ENCODE measurements around the gene EXOG. TPM values are rescaled to one million over a fixed set of nuclear protein-coding genes. Genes with fewer than 3 reads are reported as not detected.

Gene EXOG
- total and polyA plus RNA-seq, 2 donors (not counting 1 experiment from before 2014, with no cell fraction given): 8.8 to 36.8 TPM

DNA sequence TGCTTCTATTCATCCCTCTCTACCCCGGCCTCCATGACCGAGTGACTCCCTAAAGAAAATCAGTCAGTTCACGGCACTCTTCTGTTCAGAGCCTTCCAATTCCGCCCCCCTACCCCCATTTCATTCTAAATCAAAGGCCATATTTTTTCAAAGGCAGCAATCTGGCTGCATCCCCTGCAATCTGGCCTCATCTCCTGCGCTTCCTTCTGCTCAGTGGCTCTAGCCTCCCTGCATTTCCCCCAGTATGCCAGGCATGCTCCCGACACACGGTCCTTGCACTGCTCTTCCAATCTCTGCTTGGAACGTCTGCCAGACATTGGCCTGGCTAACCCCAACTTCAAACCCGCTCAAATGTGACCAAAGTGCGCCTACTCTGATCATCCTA is 67.7 kb downstream of the EXOG start:
- Histone ChIP-seq H3K4me2 (replicated peaks; ENCODE audit: low read depth, low read length, poor library complexity, severe bottlenecking) (no peak overlapping the region), H3K9me3 (ENCODE audit: control extremely low read depth in 1 of 3, control insufficient read depth in 2 of 3, insufficient read depth in 1 of 3, low read length in 2 of 3) (no peaks in the 10 kb centered on the region), H3K27ac (ENCODE audit: low read length in 2 of 2) (no peak overlapping the region), H3K27me3 (replicated peaks in 1 of 4; ENCODE audit: control extremely low read depth in 1 of 4, control insufficient read depth in 3 of 4, insufficient read depth in 4 of 4, low read length in 3 of 4) (no peaks in the 10 kb centered on the region), H3K36me3 (replicated peaks in 1 of 2; ENCODE audit: control extremely low read depth in 1 of 2, control insufficient read depth in 1 of 2, extremely low read depth in 1 of 2, insufficient read depth in 2 of 2, low read length in 1 of 2) (no peaks in the 10 kb centered on the region), H3K4me3 (ENCODE audit: control extremely low read depth in 1 of 5, extremely low read depth in 1 of 5, insufficient read depth in 1 of 5, low read depth in 2 of 5, low read length in 4 of 5) (no peak overlapping the region), H4K20me1 (ENCODE audit: control insufficient read depth, insufficient read depth, low read length, poor library complexity, severe bottlenecking) (no peaks in the 10 kb centered on the region), H3K9ac (ENCODE audit: low read length) (no peak overlapping the region), H3K79me2 (ENCODE audit: control insufficient read depth, insufficient read depth, low read length) (no peaks in the 10 kb centered on the region), H3K4me1 (ENCODE audit: control insufficient read depth in 2 of 2, insufficient read depth in 2 of 2, low read length in 2 of 2) (no peaks in the 10 kb centered on the region), H2AFZ (ENCODE audit: insufficient read depth, low read depth, low read length, poor library complexity, severe bottlenecking) (no peak overlapping the region)
- no peak for ATAC-seq (ENCODE audit: low read depth)
- H3K9me3 Mint-ChIP-seq (ENCODE audit: insufficient read depth): no peaks in the 10 kb centered on the region
- DNase-seq: no peak
- H3K27ac Mint-ChIP-seq: no peak overlapping the region
- WGBS (ENCODE audit: insufficient coverage): 91% methylated on average over 10 of the region's 10 CpGs
- ChIA-PET CTCF (no interaction called here), POLR2A (no interaction called here)
- H3K27me3 Mint-ChIP-seq: peaks cover 4% of the 10 kb centered on the region
- H3K4me1 Mint-ChIP-seq: no peaks in the 10 kb centered on the region
- no peak overlapping the region for H3K4me3 Mint-ChIP-seq
- intact Hi-C loops (cut with micrococcal nuclease): no loop called here
- TF ChIP-seq, protein P1, sequence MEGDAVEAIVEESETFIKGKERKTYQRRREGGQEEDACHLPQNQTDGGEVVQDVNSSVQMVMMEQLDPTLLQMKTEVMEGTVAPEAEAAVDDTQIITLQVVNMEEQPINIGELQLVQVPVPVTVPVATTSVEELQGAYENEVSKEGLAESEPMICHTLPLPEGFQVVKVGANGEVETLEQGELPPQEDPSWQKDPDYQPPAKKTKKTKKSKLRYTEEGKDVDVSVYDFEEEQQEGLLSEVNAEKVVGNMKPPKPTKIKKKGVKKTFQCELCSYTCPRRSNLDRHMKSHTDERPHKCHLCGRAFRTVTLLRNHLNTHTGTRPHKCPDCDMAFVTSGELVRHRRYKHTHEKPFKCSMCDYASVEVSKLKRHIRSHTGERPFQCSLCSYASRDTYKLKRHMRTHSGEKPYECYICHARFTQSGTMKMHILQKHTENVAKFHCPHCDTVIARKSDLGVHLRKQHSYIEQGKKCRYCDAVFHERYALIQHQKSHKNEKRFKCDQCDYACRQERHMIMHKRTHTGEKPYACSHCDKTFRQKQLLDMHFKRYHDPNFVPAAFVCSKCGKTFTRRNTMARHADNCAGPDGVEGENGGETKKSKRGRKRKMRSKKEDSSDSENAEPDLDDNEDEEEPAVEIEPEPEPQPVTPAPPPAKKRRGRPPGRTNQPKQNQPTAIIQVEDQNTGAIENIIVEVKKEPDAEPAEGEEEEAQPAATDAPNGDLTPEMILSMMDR (IDR thresholded peaks at IDR 0.05): no peak
- TF ChIP-seq EZH2 (IDR thresholded peaks at IDR 0.05; ENCODE audit: borderline replicate concordance, insufficient read depth, low read depth, low read length, poor library complexity, severe bottlenecking): no peak

DNA sequence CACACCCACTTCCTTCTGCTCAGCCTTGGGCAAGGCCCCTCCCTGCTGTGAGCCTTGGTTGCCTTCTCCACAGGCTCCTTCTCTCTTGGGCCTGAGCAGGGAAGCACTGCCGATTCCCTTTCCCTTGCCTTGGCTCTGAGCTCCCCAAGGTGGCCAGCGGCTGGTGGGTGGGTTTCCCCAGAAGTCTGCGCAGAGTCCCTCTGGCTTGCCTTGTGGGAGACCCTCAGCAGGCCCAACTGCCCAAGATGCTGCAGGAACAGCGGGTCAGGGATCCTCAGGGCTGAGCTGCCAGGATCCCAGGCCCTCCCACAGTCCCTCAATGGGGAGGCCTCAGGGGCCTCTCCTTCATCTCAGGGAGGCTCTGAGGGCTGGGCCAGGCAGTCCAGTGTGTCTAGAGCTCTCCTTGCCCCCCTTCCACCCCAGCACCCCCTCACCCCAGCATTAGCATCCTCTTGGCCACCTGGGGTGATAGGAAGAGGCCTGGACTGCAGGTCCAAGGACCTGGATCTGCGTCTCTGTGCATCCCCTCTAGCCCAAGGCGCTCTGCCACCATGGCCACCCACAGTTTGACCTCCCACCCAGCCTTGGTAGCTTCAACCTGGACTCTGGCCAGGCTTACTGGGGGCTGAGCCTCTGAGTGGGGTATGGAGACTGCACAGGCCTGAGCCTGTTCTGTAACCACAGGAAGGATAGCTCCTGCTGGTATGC is 68.6 kb downstream of the EXOG start:
- Mint-ChIP-seq H3K4me1 (no peaks in the 10 kb centered on the region), H3K27me3 (peaks cover 4% of the 10 kb centered on the region), H3K27ac (no peak overlapping the region), H3K9me3 (ENCODE audit: insufficient read depth) (no peaks in the 10 kb centered on the region), H3K4me3 (no peak overlapping the region)
- Histone ChIP-seq H3K9me3 (ENCODE audit: control extremely low read depth in 1 of 3, control insufficient read depth in 2 of 3, insufficient read depth in 1 of 3, low read length in 2 of 3) (no peaks in the 10 kb centered on the region), H3K79me2 (ENCODE audit: control insufficient read depth, insufficient read depth, low read length) (no peaks in the 10 kb centered on the region), H3K27me3 (replicated peaks in 1 of 4; ENCODE audit: control extremely low read depth in 1 of 4, control insufficient read depth in 3 of 4, insufficient read depth in 4 of 4, low read length in 3 of 4) (no peaks in the 10 kb centered on the region), H3K4me3 (ENCODE audit: control extremely low read depth in 1 of 5, extremely low read depth in 1 of 5, insufficient read depth in 1 of 5, low read depth in 2 of 5, low read length in 4 of 5) (no peak overlapping the region), H2AFZ (ENCODE audit: insufficient read depth, low read depth, low read length, poor library complexity, severe bottlenecking) (no peak overlapping the region), H3K36me3 (replicated peaks in 1 of 2; ENCODE audit: control extremely low read depth in 1 of 2, control insufficient read depth in 1 of 2, extremely low read depth in 1 of 2, insufficient read depth in 2 of 2, low read length in 1 of 2) (no peaks in the 10 kb centered on the region), H3K27ac (ENCODE audit: low read length in 2 of 2) (no peak overlapping the region), H3K4me1 (ENCODE audit: control insufficient read depth in 2 of 2, insufficient read depth in 2 of 2, low read length in 2 of 2) (no peaks in the 10 kb centered on the region), H3K4me2 (replicated peaks; ENCODE audit: low read depth, low read length, poor library complexity, severe bottlenecking) (no peak overlapping the region), H3K9ac (ENCODE audit: low read length) (no peak overlapping the region), H4K20me1 (ENCODE audit: control insufficient read depth, insufficient read depth, low read length, poor library complexity, severe bottlenecking) (no peaks in the 10 kb centered on the region)
- ATAC-seq (ENCODE audit: low read depth) (no peak), DNase-seq (no peak)
- ChIA-PET CTCF (no interaction called here), POLR2A (interaction anchor here (0.6 kb wide), 1 partner anchor 68 kb away, joined by 3 read pairs; no protein-coding TSS in a partner anchor)
- TF ChIP-seq, protein P1 (IDR thresholded peaks at IDR 0.05): no peak
- TF ChIP-seq EZH2 (IDR thresholded peaks at IDR 0.05; ENCODE audit: borderline replicate concordance, insufficient read depth, low read depth, low read length, poor library complexity, severe bottlenecking): no peak
- intact Hi-C loops (cut with micrococcal nuclease): no loop called here
- 90% methylated on average over 4 of the region's 6 CpGs for WGBS (ENCODE audit: insufficient coverage)

Measured in B cell (primary cell).